ENCODE measurements around the gene WNT5A.

- TF ChIP-seq CTCF (conservative IDR thresholded peaks at IDR 0.05; ENCODE audit: low read depth, low read length) (no peak), CEBPB (IDR thresholded peaks at IDR 0.05; ENCODE audit: low read depth, low read length) (no peak)
These were observed 44.2 kb upstream of the WNT5A start for GRCh38 chr3:55531321-55531720.

Data from IMR-90 (cell line).